ENCODE measurements around the gene SLC35D1. TPM values are rescaled to one million over a fixed set of nuclear protein-coding genes. Genes with fewer than 3 reads are reported as not detected.
"Not testable (repeated sequence)": the region's sequence is repeated elsewhere in the genome, so short reads cannot be mapped to it uniquely, and the experiment has no call there.

Gene SLC35D1
- total RNA-seq, 3 donors from 2014 or later: 17.3 to 24.5 (median 21.9) TPM

- Mint-ChIP-seq H3K4me1 (ENCODE audit: low read depth) (peaks cover 24% of the 10 kb centered on the region), H3K36me3 (ENCODE audit: insufficient read depth) (peaks cover 28% of the 10 kb centered on the region), H3K27me3 (ENCODE audit: low read depth) (no peaks in the 10 kb centered on the region), H3K9me3 (no peaks in the 10 kb centered on the region), H3K4me3 (no peak overlapping the region)
- DNase-seq: no peak
- no peak for ATAC-seq
Measured at GRCh38 chr1:66985835-66986234, 68.1 kb downstream of the SLC35D1 start.

- peaks cover 29% of the 10 kb centered on the region for H3K4me1 Mint-ChIP-seq (ENCODE audit: low read depth)
- no peaks in the 10 kb centered on the region for H3K27me3 Mint-ChIP-seq (ENCODE audit: low read depth)
- no peak overlapping the region for H3K4me3 Mint-ChIP-seq
- no peaks in the 10 kb centered on the region for H3K9me3 Mint-ChIP-seq
- ATAC-seq (no peak), DNase-seq (no peak)
- peaks cover 27% of the 10 kb centered on the region for H3K36me3 Mint-ChIP-seq (ENCODE audit: insufficient read depth)
Measured at GRCh38 chr1:66984491-66984890, 69.5 kb downstream of the SLC35D1 start.

GRCh38 chr1:66982561-66983260, 71.2 kb downstream of the SLC35D1 start:
- no peak overlapping the region for H3K4me3 Mint-ChIP-seq
- no peak for ATAC-seq
- DNase-seq: no peak
- peaks cover 23% of the 10 kb centered on the region for H3K36me3 Mint-ChIP-seq (ENCODE audit: insufficient read depth)
- H3K4me1 Mint-ChIP-seq (ENCODE audit: low read depth): peaks cover 29% of the 10 kb centered on the region
- H3K9me3 Mint-ChIP-seq: no peaks in the 10 kb centered on the region
- H3K27me3 Mint-ChIP-seq (ENCODE audit: low read depth): no peaks in the 10 kb centered on the region

GRCh38 chr1:66981679-66982078, 72.3 kb downstream of the SLC35D1 start:
- peaks cover 29% of the 10 kb centered on the region for H3K4me1 Mint-ChIP-seq (ENCODE audit: low read depth)
- ATAC-seq (peak; percentile 61 to 67), DNase-seq (peak; percentile 25)
- H3K27me3 Mint-ChIP-seq (ENCODE audit: low read depth): no peaks in the 10 kb centered on the region
- no peaks in the 10 kb centered on the region for H3K9me3 Mint-ChIP-seq
- H3K4me3 Mint-ChIP-seq: peak overlapping the region; percentile 49
- H3K36me3 Mint-ChIP-seq (ENCODE audit: insufficient read depth): peaks cover 26% of the 10 kb centered on the region

GRCh38 chr1:66980745-66981367, 73.1 kb downstream of the SLC35D1 start:
- no peaks in the 10 kb centered on the region for H3K9me3 Mint-ChIP-seq

GRCh38 chr1:66979621-66980020, 74.3 kb downstream of the SLC35D1 start:
- not testable (repeated sequence) for DNase-seq; H3K27me3 Mint-ChIP-seq (ENCODE audit: low read depth); H3K4me3 Mint-ChIP-seq; ATAC-seq; H3K9me3 Mint-ChIP-seq
- Mint-ChIP-seq H3K36me3 (ENCODE audit: insufficient read depth) (peaks cover 27% of the 10 kb centered on the region), H3K4me1 (ENCODE audit: low read depth) (peaks cover 27% of the 10 kb centered on the region)

More at GRCh38 chr1:66980745-66981367, 73.1 kb downstream of the SLC35D1 start:
- no peaks in the 10 kb centered on the region for H3K27me3 Mint-ChIP-seq (ENCODE audit: low read depth)
- no peak for ATAC-seq
- no peak for DNase-seq
- peaks cover 29% of the 10 kb centered on the region for H3K4me1 Mint-ChIP-seq (ENCODE audit: low read depth)
- H3K4me3 Mint-ChIP-seq: peak overlapping the region; percentile 49
- peaks cover 23% of the 10 kb centered on the region for H3K36me3 Mint-ChIP-seq (ENCODE audit: insufficient read depth)

GRCh38 chr1:66978201-66978600, 75.7 kb downstream of the SLC35D1 start:
- peaks cover 23% of the 10 kb centered on the region for H3K36me3 Mint-ChIP-seq (ENCODE audit: insufficient read depth)
- H3K27me3 Mint-ChIP-seq (ENCODE audit: low read depth): no peaks in the 10 kb centered on the region
- H3K9me3 Mint-ChIP-seq: no peaks in the 10 kb centered on the region
- peaks cover 23% of the 10 kb centered on the region for H3K4me1 Mint-ChIP-seq (ENCODE audit: low read depth)
- DNase-seq: no peak
- no peak for ATAC-seq
- H3K4me3 Mint-ChIP-seq: no peak overlapping the region

- Mint-ChIP-seq H3K9me3 (no peaks in the 10 kb centered on the region), H3K4me1 (ENCODE audit: low read depth) (peaks cover 19% of the 10 kb centered on the region), H3K4me3 (no peak overlapping the region), H3K27me3 (ENCODE audit: low read depth) (no peaks in the 10 kb centered on the region), H3K36me3 (ENCODE audit: insufficient read depth) (peaks cover 60% of the 10 kb centered on the region)
- DNase-seq (no peak), ATAC-seq (no peak)
Measured at GRCh38 chr1:66968574-66968973, 85.4 kb downstream of the SLC35D1 start.

- DNase-seq; H3K9me3 Mint-ChIP-seq; H3K27me3 Mint-ChIP-seq (ENCODE audit: low read depth); ATAC-seq; H3K4me3 Mint-ChIP-seq: not testable (repeated sequence)
- Mint-ChIP-seq H3K36me3 (ENCODE audit: insufficient read depth) (peaks cover 63% of the 10 kb centered on the region), H3K4me1 (ENCODE audit: low read depth) (peaks cover 22% of the 10 kb centered on the region)
Measured at GRCh38 chr1:66966188-66966873, 87.6 kb downstream of the SLC35D1 start.

- H3K4me1 Mint-ChIP-seq (ENCODE audit: low read depth): peaks cover 50% of the 10 kb centered on the region
- H3K36me3 Mint-ChIP-seq (ENCODE audit: insufficient read depth): peaks cover 52% of the 10 kb centered on the region
- no peak overlapping the region for H3K4me3 Mint-ChIP-seq
- no peaks in the 10 kb centered on the region for H3K9me3 Mint-ChIP-seq
- no peak for ATAC-seq
- DNase-seq: no peak
- H3K27me3 Mint-ChIP-seq (ENCODE audit: low read depth): no peaks in the 10 kb centered on the region
Measured at GRCh38 chr1:66957938-66958337, 96.0 kb downstream of the SLC35D1 start.

- Mint-ChIP-seq H3K4me1 (ENCODE audit: low read depth) (peaks cover 43% of the 10 kb centered on the region), H3K4me3 (no peak overlapping the region), H3K27me3 (ENCODE audit: low read depth) (no peaks in the 10 kb centered on the region), H3K36me3 (ENCODE audit: insufficient read depth) (peaks cover 46% of the 10 kb centered on the region), H3K9me3 (no peaks in the 10 kb centered on the region)
- ATAC-seq: peak; percentile 25 to 48
- DNase-seq: no peak
Measured at GRCh38 chr1:66954208-66954607, 99.7 kb downstream of the SLC35D1 start.

- DNase-seq: no peak
- H3K4me3 Mint-ChIP-seq: no peak overlapping the region
- no peaks in the 10 kb centered on the region for H3K27me3 Mint-ChIP-seq (ENCODE audit: low read depth)
- H3K9me3 Mint-ChIP-seq: no peaks in the 10 kb centered on the region
- peaks cover 54% of the 10 kb centered on the region for H3K36me3 Mint-ChIP-seq (ENCODE audit: insufficient read depth)
- no peak for ATAC-seq
- peaks cover 52% of the 10 kb centered on the region for H3K4me1 Mint-ChIP-seq (ENCODE audit: low read depth)
Measured at GRCh38 chr1:66951513-66951912, 102.4 kb downstream of the SLC35D1 start.
